HG03457 (cell line): Measurements from ENCODE around the gene CALCB.

ENCODE experiments used
- ATAC-seq: cut with Tn5 transposase; IDR thresholded peaks from one replicate; pipeline ENCODE4 v1.9.1; 2021; ENCODE audit warnings: moderate number of reproducible peaks; ENCODE audit not compliant: unreplicated experiment

Gene CALCB

GRCh38 chr11:15074206-15075161, 1.1 kb downstream of the CALCB start:
- peak; percentile 93 for ATAC-seq

- ATAC-seq = no peak
Measured at GRCh38 chr11:15075162-15075526, 1.8 kb downstream of the CALCB start.

- ATAC-seq = no peak
Measured at GRCh38 chr11:15091175-15091574, 17.8 kb downstream of the CALCB start.

GRCh38 chr11:15091625-15092024, 18.2 kb downstream of the CALCB start:
- no peak for ATAC-seq

- ATAC-seq = no peak
Measured at GRCh38 chr11:15093432-15093831, 20.0 kb downstream of the CALCB start.

GRCh38 chr11:15095736-15096228, 22.4 kb downstream of the CALCB start:
- ATAC-seq = no peak

- ATAC-seq = no peak
Measured at GRCh38 chr11:15097411-15097810, 24.0 kb downstream of the CALCB start.

GRCh38 chr11:15099267-15099666, 25.9 kb downstream of the CALCB start:
- ATAC-seq = no peak

GRCh38 chr11:15101072-15101709, 27.8 kb downstream of the CALCB start:
- ATAC-seq = peak; percentile 69

GRCh38 chr11:15104166-15104565, 30.8 kb downstream of the CALCB start:
- ATAC-seq = no peak

- ATAC-seq = no peak
Measured at GRCh38 chr11:15106201-15106965, 33.0 kb downstream of the CALCB start.

GRCh38 chr11:15107730-15108515, 34.5 kb downstream of the CALCB start:
- no peak for ATAC-seq

- ATAC-seq = no peak
Measured at GRCh38 chr11:15108592-15109130, 35.3 kb downstream of the CALCB start.

- ATAC-seq = no peak
Measured at GRCh38 chr11:15109602-15110001, 36.2 kb downstream of the CALCB start.

GRCh38 chr11:15111215-15111614, 37.8 kb downstream of the CALCB start:
- no peak for ATAC-seq

- no peak for ATAC-seq
Measured at GRCh38 chr11:15112131-15112541, 38.7 kb downstream of the CALCB start.

- ATAC-seq = peak; percentile 97
Measured at GRCh38 chr11:15113381-15113780, 40.0 kb downstream of the CALCB start.

- ATAC-seq = no peak
Measured at GRCh38 chr11:15114501-15115475, 41.4 kb downstream of the CALCB start, which contains the start of gene INSC. Gene INSC, plus strand, starts transcription at chr11:15114923. Its CDS starts 34,252 bp downstream, at chr11:15149175.

- no peak for ATAC-seq
Measured at GRCh38 chr11:15115686-15116085, 42.3 kb downstream of the CALCB start.
